ENCODE data around the gene MTMR3. TPM values are rescaled to one million over a fixed set of nuclear protein-coding genes. Genes with fewer than 3 reads are reported as not detected.

MTMR3 gene
- total RNA-seq, 2 experiments from 2014 or later, result 17.6 to 22.2 TPM

GRCh38 chr22:30078320-30079311 is 195.6 kb downstream of the MTMR3 start:
- ChIA-PET CTCF (ENCODE audit: unreplicated experiment) (no interaction called here), POLR2A (no interaction called here)
- no peak overlapping the region for H3K4me2 ChIP-seq (ENCODE audit: low read length)
- H3K4me3 ChIP-seq (ENCODE audit: low read depth, low read length, poor library complexity, severe bottlenecking), result no peak overlapping the region
- DNase-seq (ENCODE audit: low spot score), result no peak
- H3K79me2 ChIP-seq (ENCODE audit: insufficient read depth, low read depth, low read length), result no peaks in the 10 kb centered on the region
- no peaks in the 10 kb centered on the region for H3K36me3 ChIP-seq (ENCODE audit: insufficient read depth, low read length)
- H4K20me1 ChIP-seq (ENCODE audit: insufficient read depth, low read length), result no peaks in the 10 kb centered on the region
- intact Hi-C loops (cut with micrococcal nuclease; ENCODE audit: unreplicated experiment), result no loop called here
- TF ChIP-seq CTCF (conservative IDR thresholded peaks at IDR 0.05; ENCODE audit: low read length) (no peak), EZH2phosphoT487 (IDR thresholded peaks at IDR 0.05; ENCODE audit: borderline replicate concordance, low read depth, low read length) (no peak)
- no peak overlapping the region for H2AFZ ChIP-seq (ENCODE audit: low read length)
- no peak overlapping the region for H3K27ac ChIP-seq (ENCODE audit: low read depth, low read length, poor library complexity, severe bottlenecking)
- H3K9me2 ChIP-seq (ENCODE audit: insufficient read depth, low read length), result no peaks in the 10 kb centered on the region
- no peaks in the 10 kb centered on the region for H3K9me3 ChIP-seq (ENCODE audit: low read length)
- H3K4me1 ChIP-seq (ENCODE audit: insufficient read depth, low read length, poor library complexity, severe bottlenecking), result no peaks in the 10 kb centered on the region
- BruUV-seq (replicated peaks), result no TSS peak

- H3K4me2 ChIP-seq (ENCODE audit: low read length), result no peak within 1 kb of the TSS
- no peak within 1 kb of the TSS for H3K27ac ChIP-seq (ENCODE audit: low read depth, low read length, poor library complexity, severe bottlenecking)
- CTCF ChIA-PET (ENCODE audit: unreplicated experiment), result no interaction called here
- H2AFZ ChIP-seq (ENCODE audit: low read length), result no peak within 1 kb of the TSS
- H3K79me2 ChIP-seq (ENCODE audit: insufficient read depth, low read depth, low read length), result no peaks in the 10 kb centered on the region
- no TSS peak for BruUV-seq (replicated peaks)
- DNase-seq (ENCODE audit: low spot score), result no peak
- no peak within 1 kb of the TSS for H3K4me3 ChIP-seq (ENCODE audit: low read depth, low read length, poor library complexity, severe bottlenecking)
- no peaks in the 10 kb centered on the region for H3K36me3 ChIP-seq (ENCODE audit: insufficient read depth, low read length)
- H3K9me3 ChIP-seq (ENCODE audit: low read length), result no peaks in the 10 kb centered on the region
- POLR2A ChIA-PET, result no interaction called here
- TF ChIP-seq CTCF (conservative IDR thresholded peaks at IDR 0.05; ENCODE audit: low read length), result no peak
- no peak for TF ChIP-seq EZH2phosphoT487 (IDR thresholded peaks at IDR 0.05; ENCODE audit: borderline replicate concordance, low read depth, low read length)
- H3K9me2 ChIP-seq (ENCODE audit: insufficient read depth, low read length), result no peaks in the 10 kb centered on the region
- intact Hi-C loops (cut with micrococcal nuclease; ENCODE audit: unreplicated experiment), result no loop called here
- H3K4me1 ChIP-seq (ENCODE audit: insufficient read depth, low read length, poor library complexity, severe bottlenecking), result no peaks in the 10 kb centered on the region
- no peaks in the 10 kb centered on the region for H4K20me1 ChIP-seq (ENCODE audit: insufficient read depth, low read length)
Measured at GRCh38 chr22:30079952-30080533, 197.1 kb downstream of the MTMR3 start, which contains the start of gene HORMAD2. Gene HORMAD2 (plus strand): TSS chr22:30080464. CDS start chr22:30093953, 13,489 bp downstream.

Small RNAs within 50 kb of the gene (microRNA-seq; reads per million reads assigned to microRNA genes)
- not detected for gene MIR6818 (ENCODE audit: borderline replicate concordance)

Small RNAs within 50 kb of the gene (small RNA-seq; reads per million reads assigned to genes)
- gene MIR6818 (not detected), gene RNU6-331P (not detected)

Other genes starting within 250 kb of the MTMR3 start
- gene CABP7, start 163.2 kb upstream of the MTMR3 start, total RNA-seq (2014; rRNA removed; shearing (Covaris generic)), result 0.06 and 0.23 TPM in 2 replicates
- 0.18 TPM in 1 of 2 replicates, not detected in the other for gene CABP7, start 163.2 kb upstream of the MTMR3 start, total RNA-seq (2022)
- gene ZMAT5, start 116.2 kb upstream of the MTMR3 start, total RNA-seq (2014; rRNA removed; shearing (Covaris generic)), result 19.1 and 22.1 TPM in 2 replicates
- 20.4 and 21.2 TPM in 2 replicates for gene ZMAT5, start 116.2 kb upstream of the MTMR3 start, total RNA-seq (2022)
- gene UQCR10, start 115.8 kb upstream of the MTMR3 start, total RNA-seq (2014; rRNA removed; shearing (Covaris generic)), result 85.9 and 108 TPM in 2 replicates
- gene UQCR10, start 115.8 kb upstream of the MTMR3 start, total RNA-seq (2022), result 104 and 111 TPM in 2 replicates
- gene ASCC2, start 44.9 kb upstream of the MTMR3 start, total RNA-seq (2014; rRNA removed; shearing (Covaris generic)), result 40.2 and 44.1 TPM in 2 replicates
- gene ASCC2, start 44.9 kb upstream of the MTMR3 start, total RNA-seq (2022), result 68.8 and 75.0 TPM in 2 replicates
- 0.39 TPM in 1 of 2 replicates, not detected in the other for gene HORMAD2, start 197.3 kb downstream of the MTMR3 start, total RNA-seq (2014; rRNA removed; shearing (Covaris generic))
- gene HORMAD2, start 197.3 kb downstream of the MTMR3 start, total RNA-seq (2022), result not detected in 2 replicates

Measured in OCI-LY7 (cell line).